Ishikawa (cell line): Measurements from ENCODE around the gene BCL2L1.

Source experiments
- EP300 ChIP-seq: IDR thresholded peaks from 2 replicates; pipeline ENCODE4 v1.6.1; 2012; ENCODE audit warnings: borderline replicate concordance
- NFIC ChIP-seq: IDR thresholded peaks from 2 replicates; pipeline ENCODE4 v1.6.1; 2012
- REST ChIP-seq: IDR thresholded peaks from 2 replicates; pipeline ENCODE4 v1.6.1; 2012; ENCODE audit warnings: low read depth, mild to moderate bottlenecking
- TAF1 ChIP-seq: IDR thresholded peaks from 2 replicates; pipeline ENCODE4 v1.6.1; 2012; ENCODE audit warnings: low read depth, mild to moderate bottlenecking
- YY1 ChIP-seq: IDR thresholded peaks from 2 replicates; pipeline ENCODE4 v1.6.1; 2012; ENCODE audit warnings: low read depth
- ZBTB7A ChIP-seq: IDR thresholded peaks from 2 replicates; pipeline ENCODE4 v1.6.1; 2012; ENCODE audit warnings: low read depth
- TF ChIP-seq, protein P1 (sequence below): IDR thresholded peaks from 2 replicates; pipeline ENCODE4 v1.6.1; 2012
- TF ChIP-seq, protein P2 (sequence below): IDR thresholded peaks from 2 replicates; pipeline ENCODE4 v1.6.1; 2012

DNA sequence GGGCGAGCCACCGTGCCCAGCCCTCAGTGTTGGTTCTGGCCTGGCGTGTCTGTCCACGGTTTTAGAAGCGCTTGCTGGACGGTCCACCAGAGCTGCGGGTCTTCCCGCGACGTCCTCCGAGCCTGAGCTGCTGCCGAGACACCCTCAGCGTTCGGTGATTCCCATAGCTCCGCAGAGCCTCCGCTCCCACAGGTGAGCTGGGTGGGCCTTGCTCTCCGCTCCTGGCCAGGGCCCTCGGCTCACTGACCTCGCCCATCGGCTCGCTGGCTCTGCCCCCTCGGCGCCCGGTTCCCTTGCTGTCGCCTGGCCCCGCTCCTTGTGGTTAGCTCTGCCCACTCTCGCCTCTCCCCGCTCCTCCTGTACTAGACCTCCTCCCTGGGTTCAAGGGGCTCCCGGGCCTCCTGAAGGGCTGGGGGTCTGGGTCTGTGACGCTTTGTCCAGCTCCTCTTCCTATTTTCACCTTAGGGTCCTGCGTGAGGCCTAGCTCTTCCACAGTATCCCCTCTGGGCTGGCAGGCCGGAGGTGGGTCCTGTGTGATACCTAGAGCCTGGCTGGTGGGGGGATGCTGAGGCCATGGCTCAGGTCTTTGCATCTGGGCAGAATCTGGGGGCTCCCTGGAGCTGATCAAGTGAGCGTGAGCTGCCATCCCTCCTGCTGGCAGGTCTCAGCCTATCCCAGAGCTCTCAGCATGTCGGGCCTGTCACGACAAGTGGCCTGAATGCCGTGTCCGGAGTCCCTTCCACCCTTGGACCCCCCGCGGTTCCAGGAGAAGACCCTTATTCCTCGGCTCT is 89.9 kb downstream of the BCL2L1 start:
- TF ChIP-seq EP300 (no peak), NFIC (no peak), TAF1 (no peak), REST (no peak), YY1 (no peak), ZBTB7A (no peak)
- TF ChIP-seq, protein P1, sequence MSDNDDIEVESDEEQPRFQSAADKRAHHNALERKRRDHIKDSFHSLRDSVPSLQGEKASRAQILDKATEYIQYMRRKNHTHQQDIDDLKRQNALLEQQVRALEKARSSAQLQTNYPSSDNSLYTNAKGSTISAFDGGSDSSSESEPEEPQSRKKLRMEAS, result no peak
- TF ChIP-seq, protein P2, sequence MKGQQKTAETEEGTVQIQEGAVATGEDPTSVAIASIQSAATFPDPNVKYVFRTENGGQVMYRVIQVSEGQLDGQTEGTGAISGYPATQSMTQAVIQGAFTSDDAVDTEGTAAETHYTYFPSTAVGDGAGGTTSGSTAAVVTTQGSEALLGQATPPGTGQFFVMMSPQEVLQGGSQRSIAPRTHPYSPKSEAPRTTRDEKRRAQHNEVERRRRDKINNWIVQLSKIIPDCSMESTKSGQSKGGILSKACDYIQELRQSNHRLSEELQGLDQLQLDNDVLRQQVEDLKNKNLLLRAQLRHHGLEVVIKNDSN, result no peak
